ENCODE results near the gene SS18L1.

SS18L1 gene

DNA sequence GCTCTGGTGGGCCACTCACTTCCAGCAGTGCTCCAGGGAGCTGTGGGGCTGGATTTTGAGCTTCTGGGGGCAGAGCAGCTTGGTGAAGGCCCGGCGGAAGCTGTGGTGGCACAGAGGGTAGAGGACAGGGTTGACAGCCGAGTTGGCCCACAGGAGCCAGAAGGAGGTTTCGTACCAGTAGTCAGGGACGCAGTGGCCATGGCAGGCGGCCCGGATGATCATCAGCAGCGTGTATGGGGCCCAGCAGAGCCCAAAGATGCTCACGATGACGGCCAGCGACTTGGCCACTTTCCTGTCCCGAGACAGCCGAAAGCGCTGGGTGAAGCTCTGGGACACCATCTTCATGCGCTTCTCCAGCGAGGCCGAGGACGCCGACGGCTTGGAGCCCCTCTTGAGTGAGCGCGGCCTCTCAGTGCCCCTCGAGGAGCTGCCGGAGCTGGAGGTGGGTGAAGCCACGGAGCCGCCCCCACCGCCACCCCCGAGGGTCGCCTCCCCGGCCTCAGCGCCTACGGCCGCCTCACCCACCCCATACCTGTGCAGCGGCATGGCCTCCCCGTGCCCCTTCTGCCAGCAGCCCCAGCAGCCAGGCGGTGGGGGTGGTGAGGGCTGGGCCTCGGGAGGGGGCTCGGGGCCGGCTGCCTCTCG, 72.5 kb downstream of the SS18L1 start:
- DNase-seq: no peak

DNA sequence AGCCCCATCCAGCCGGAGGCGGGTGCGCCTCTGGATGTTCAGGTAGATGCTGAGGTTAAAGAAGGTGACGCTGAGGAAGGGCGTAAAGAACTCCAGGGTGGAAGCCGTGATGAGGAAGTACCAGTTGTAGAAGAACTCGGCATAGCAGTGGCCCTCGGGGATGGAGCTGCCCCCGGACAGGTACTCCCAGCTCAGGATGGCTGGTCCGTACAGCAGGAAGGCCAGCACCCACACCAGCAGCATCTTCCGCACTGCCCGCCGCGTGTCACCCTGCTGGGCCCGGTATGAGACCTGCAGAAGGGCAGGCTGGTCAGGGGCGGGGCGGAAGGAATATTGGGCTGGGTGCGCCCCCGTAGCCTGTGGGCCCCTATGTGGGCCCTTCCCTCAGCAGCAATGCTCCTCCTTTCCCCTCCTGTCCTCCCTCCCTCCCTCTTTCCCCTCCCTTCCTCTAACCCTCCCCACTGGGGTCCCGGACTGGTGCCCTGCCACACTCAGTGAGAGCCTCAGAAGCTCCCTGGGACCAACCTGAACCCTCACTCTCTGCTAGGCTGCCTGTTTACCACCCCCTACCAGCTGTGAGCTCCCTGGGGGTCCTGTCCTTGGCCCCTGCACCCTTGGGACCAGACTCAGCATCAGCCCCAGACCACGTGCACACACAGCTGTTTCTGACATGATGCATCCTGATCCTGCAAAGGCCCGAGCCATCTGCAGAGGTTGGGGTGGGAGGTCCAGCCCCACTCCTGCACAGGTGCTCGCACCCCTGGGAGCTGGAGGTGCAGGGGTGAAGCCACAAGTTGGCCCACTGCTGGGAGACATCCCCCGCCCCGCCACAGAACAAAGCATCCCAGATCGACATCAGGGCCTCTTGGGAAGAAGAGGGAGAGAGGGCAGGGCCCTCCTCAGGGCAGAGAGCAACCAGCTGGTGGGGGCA, 73.3 kb downstream of the SS18L1 start:
- no peak for DNase-seq

DNA sequence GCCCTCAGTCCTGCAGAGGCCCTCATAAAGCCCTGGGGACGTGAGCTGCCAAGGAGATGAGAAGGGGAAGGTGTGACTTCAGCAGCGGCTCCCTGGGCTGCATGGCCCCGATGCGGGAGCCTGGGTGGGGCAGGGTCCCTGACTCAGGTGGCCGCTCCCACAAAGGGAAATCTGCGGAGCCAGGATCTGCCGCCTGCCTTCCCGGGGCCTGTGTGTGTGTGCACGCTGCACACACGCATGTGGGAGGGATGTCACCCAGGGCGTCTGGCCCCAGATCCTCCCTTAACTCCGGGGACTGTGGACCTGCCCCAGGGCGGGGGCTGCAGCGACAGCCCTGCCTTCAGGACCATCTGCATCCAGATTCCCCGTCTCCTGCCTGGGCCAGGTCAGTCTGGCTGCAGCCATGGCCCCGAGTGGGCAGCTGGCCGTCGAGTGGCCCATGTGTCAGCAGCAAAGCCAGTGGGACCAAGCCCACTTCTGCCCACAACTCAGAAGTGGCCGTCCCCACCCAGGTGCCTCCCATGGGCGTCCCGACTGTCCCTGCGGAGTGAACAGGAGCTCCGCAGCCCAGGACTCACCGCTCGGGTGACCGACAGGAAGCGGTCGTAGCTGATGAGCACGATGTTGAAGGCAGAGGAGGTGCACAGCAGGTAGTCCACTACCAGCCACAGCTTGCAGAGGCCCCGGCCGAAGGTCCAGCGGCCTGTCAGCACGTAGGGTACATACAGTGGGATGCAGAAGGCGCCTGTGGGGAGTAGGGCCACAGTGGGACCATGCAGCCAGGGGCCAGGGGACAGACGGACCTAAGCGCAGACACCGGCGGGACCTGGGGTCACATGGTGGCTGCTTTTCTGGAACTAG, 74.6 kb downstream of the SS18L1 start:
- DNase-seq: no peak

DNA sequence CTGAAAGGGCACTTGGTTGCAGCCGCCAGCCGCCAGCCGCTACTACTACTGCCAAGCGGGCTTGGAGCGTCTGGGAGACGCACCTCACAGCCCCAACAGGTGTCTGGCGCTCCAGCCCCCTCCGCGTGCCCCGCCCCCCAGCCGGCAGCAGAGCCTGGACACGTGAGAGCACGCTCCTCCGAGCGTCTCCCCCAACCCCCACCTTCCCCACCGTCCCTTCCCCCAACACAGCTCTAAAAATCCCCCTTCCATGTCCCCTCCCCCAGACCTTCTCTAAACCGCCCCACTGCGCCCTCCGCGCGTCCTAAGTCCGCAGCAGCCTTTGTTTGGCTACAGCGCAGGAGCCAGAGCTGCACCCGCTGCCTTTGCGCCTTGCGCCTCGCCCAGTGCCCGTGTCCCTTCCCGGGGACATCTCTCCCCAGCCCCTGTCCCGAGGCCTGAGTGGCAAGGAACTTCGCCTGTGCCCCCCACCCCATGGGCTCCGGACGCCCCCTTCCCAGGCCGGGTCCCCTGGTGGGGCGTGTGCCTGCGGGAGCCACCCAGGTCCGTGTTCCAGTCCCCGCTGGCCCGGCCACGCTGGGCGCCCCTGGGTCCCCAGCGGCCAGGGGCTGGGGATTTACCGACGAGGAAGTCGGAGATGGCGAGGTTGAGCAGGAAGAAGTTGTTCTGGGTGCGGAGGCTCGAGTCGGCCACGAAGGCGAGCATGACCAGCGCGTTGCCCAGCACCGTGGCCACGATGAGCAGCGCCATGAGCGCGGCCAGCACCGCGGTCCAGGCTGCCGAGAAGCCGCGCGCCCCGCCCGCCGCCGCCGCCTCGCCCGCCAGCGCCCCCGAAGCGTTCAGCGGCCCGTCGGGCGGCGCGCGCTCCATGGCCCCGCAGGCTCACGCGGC, 75.8 kb downstream of the SS18L1 start:
- DNase-seq: peak; percentile 65

DNA sequence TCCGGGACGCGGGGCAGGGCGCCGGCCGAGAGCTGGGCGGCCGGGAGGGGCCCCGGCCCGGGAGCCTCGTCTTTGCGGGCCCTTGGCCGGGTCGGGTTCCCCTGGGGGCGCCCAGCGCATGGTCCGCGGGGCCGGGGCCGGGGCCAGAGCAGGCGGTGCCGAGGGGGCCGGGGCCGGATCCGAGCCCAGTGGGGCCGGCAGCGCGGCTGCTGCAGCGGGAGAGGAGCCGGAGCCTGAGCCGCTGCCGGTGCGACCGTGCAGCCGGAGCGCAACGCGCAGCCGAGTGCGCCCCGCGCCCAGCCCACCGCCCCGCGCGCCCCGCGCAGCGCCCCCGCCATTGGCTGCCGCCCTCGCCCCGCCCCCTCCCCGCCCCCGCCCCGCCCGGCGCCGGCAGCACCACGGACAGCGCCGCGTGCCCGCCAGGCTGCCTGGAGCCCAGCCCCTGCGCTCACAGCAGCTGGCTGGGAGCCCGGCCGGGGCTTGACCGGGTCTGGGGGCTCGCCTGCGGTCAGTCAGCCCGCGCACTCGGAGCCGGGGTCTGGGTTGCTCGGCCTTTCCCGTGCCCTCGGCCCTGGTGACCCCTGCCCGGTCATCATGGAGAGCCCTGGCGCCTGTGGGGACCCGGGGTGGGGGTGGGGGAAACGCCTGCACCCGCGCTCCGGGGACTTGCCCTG, 76.6 kb downstream of the SS18L1 start, which contains the start of gene HRH3:
HRH3 (minus strand) TSS at position 287 of the 674 bp plus-strand sequence. CDS start 308 bp downstream, outside the sequence.
- DNase-seq: peak; percentile 50

DNA sequence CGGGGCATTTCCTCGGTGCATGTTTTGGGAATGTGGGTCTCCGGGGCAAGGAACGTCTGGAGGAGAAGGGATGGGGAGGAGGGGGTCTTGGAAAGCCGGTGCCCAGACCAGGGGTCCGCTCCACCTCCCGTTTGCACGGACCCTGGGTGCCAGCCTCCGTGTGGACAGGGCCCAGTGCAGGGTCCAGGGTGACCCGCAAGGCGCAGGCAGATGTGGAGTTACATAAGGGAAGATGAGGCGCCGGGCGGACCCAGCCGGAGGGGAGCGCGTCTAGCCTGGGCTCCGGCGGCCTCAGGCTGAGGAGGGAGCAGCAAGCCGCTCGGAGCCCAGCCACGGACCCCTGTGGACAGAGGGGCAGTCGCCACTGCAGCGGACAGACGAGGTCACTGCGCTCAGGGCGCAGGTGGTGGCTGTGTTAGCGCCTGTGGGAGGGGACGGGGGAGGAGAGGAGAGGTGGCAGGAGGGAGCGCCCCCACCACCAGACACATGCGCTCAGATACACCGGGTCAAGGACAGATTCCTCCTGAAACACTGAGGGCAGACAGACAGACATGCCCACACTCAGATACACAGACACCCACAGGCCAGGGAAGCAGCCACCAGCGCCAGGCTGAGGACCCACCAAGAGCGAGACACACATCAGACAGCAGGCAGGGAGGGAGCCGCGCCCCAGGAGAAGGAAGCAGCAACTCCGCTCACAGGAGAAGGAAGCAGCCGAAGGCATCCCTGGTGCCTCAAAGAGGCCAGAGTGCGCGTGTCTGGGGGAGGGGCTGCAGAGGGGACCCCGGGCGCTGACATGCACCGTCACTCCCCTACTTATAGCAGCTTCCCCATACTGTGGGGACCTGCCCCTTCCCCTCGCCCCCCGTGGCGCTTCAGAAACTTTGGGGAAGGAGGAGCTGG, 77.3 kb downstream of the SS18L1 start:
- no peak for DNase-seq

DNA sequence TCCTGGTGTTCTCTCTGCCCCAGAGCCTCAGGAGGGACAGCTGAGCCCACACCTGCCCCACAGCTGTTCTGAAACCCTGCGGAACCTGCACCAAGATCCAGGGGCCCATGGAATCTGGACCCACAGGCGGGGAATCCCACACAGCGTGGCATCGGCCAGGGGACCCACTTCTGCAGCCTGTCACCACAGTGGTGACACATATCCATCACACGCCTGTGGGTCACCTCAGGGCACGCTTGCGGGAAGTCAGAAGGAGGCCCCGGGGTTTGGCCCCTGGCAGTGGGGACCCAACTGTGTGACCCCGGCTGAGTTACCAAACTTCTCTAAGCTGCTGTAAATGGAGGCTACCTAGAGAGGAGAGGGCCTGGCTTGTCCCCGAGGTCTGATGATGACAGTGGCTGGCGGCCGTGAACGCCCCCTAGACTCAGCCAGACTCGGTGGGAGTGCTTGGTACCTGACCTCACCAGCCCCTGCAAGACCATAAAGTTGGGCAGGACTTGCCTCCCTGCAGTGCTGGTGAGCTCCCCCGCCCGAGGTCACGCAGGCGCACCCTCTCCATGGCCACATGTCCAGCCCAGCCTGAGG, 78.8 kb downstream of the SS18L1 start:
- no peak for DNase-seq

DNA sequence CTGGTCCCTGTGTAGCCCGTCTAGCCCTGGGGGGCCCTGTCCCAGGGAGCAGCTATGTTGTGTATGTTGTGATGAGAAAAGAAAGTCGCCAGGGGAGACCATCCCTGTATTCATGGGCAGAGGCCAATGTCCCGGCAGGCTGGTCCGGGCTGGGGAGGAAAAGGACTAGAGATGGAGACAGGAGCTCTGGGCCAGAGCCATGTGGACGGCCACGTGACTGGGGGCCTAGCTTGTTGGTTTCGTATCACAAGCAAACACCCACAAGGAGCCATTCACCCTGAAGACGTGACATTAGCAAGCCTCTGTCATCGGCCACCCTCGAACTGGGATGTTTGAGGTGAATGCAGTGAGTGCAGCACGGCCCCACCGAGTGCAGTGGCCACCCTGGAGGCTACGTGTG, 79.4 kb downstream of the SS18L1 start:
- no peak for DNase-seq

DNA sequence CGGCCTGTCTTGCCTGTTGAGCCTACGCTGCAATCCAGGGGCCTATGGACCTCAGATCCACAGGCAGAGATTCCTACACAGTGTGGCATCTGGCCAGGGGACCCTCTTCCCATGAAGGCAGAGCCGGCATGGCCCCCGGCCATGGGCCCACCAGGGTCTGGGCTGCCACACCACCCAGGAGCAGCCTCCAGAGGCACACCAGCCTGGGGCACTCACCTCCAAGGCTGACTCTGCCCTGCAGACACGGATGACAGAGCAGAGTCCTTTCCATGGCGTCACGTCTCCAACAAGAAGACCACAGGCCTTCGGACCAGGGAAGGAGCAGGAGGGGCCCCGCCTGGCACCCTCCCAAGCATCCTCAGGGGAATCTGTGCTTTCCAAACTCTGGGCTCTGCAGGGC, 80.0 kb downstream of the SS18L1 start:
- no peak for DNase-seq

DNA sequence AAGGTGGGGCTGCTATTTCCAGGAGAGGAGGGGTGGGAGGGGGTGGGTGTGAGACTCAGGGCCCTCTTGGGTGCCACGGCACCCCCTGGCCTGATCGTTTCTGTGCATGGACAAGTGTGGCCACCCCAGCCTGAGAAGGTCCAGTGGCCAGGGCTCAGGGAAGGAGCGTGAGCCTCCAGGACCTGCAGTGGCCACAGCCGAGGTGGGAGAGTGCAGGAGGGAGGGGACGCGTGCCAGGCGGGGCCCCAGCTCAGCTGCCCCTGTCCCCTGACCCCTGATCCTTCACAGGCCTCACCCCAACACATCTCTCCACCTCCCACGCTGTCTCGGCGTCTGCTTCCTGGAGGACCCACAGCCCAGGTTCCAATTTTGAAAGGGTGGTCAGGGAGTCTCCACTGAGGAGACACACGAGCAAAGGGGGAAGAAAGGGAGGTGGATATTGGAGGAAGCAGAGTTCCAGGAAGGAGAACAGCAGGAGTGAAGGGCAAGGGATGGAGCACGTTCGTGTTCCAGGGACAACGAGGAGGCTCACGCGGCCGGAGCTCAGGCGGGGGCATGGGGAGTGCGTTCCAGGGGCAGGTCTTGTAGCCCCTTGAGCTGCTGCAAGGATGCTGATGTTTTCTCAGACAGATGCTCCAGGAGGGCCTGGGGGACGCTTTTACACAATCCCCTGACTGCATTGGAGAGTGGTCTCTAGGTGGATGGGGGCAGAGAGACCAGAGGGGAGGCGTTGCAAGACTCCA, 80.7 kb downstream of the SS18L1 start:
- DNase-seq: no peak

DNA sequence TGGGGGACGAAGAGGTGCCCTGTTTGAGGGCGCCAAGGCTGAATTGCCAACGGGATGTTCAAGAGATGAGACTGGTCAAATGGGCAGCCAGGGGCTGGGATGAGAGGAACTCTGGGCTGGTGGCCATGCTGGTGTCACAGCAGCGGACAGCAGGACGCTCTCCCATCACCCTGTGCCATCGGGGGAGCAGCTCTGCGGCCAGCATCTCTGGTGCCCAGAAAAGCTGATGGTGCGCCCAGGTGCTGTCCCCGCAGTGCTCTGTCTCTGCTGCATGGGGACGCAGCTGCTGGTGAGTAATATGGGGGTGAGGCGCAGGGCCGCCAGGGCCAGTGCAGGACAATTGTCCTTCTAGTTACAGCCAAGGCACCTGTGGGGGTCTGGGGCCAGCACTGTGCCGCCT, 81.5 kb downstream of the SS18L1 start:
- no peak for DNase-seq

DNA sequence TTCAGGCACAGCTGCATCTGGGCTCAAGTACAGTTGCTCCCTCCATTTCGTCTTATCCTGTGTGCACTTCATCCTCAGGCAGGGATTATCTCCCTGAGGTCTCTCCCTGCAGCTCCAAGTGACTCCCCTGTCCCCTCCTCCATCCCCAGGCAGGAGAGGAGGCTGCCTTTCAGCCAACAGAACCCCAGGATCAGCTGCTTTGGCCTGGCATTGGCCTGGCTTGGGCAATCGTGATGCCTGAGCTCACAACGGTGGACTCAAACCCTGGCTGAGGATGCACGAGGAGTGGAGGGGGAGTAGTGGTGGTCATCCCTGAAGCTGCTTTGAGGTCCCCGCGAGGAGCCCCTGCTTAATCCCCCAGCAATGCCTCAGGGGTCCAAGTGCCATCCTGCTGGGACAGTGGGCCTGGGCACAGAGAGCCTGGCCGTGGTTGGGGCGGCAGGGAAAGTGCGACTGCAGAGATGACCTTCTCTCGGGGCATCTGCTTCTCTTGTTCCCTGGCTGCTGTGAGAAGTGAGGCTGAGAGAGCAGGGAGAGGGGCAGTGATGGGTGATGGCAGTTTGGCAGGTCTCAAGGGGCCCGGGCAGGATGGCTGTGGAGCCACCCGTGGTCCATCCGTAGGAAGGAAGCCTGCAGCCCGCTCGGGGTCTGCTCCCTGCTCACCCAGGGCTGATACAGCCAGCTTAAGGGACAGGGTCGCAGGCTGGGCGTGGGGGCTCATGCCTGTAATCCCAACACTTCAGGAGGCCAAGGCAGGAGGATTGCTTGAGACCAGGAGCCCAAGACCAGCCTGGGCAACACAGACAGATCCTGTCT, 82.5 kb downstream of the SS18L1 start:
- no peak for DNase-seq

DNA sequence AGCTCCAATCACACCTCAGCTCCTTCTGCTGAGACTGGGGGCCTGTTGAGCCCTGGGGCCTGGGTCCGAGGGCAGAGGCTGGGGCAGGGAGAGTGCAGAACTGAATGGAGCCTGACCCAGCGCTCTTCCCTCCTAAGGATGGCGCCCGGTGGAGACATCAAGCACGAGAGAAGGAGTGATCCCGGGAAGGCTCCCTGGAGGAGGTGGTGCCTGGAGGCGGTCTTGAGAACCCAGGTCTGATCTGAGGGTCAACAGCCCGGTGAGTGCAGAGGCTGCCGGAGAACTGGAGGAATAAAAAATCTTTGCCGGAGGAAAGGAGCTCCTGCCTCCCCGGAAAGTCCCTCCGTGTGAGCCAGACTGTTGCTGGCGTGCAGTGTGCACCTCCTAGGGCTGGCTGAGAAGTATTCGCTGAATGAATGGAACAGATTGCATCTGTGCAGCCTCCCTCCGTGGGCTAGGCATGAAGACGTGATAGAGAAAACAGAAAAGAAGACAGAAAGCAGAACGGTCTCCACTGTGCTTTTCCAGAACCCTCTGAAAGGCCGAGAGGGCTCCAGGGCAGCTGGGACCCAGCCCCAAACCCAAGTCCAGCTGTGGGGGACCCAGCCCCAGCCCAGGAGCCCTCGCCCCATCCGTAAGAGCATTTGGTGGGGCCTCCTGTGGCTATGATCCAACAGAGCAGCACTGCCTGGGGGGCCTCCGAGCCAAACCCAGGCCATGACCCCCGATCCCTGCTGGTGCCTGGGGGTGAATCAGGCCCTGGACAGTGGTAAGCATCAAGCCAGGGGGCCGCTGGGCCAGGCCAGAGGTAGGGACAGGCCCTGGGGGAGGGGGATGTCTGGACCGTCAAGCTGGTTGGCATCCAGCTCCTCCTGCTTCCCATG, 83.4 kb downstream of the SS18L1 start:
- DNase-seq: no peak

DNA sequence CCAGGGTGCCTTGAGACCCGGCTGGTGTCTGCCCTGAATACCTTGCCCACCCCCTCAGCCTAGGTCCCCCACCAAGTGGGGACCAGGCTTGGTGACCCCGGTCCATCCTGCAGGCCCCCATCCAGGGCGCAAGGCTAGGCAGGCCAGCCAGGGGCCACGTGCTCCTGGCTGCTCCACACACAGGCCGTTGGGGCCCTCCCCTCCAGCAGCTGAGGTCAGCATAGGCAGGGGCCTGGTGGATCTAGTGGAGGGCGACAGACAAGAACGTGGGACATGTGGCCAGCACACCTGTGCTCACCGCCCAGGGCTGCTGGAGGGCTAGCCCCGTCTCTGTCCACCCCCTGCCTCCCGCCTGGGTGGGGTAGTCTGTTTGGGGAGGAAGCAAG, 84.0 kb downstream of the SS18L1 start:
- no peak for DNase-seq

DNA sequence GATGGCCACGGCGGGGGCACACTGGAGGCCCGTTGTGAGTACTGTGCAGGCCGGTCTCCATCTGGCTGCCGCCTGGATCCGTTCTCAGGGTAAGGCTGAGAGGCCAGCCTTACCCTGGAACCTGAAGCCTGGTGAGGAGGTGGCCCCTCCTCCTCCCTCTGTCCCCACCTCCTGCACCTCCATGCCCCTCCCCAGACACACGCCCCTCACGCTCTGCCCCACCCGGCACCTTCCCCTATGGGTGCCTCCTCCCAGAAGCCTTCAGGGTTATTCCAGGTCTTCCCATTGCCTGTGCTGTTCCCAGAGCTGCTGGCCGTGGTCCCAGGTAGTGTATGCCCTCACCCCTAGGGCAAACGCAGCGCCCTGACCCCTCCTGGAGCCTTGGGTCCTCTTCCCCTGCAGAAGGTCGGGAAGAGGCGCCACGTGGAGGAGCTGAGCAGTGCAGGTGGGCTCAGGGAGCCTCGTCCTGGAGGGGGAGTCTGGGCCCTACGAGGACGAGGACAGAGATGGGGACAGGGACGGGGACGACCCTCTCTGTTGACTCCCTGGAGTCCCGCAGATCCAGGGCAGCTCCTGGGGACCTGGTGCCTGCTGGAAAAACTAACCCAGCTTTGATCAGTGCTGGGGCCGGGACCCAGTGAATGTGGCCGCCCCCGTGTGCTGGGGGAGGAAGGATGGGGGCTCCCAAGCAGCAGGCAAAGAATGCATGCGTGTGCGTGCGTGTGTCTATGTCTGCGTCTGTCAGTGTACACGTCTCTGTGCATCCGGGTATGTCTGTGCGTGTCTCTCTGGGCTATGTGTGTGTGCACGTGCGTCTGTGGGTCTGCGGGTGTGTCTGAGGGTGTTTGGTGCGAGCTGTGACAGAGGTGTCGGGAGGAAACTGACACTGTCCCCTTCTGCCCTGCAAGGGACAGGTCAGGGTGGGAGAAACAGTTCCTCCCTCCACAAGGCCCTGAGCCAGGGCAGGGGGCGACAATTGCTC, 84.7 kb downstream of the SS18L1 start:
- peak; percentile 51 for DNase-seq

DNA sequence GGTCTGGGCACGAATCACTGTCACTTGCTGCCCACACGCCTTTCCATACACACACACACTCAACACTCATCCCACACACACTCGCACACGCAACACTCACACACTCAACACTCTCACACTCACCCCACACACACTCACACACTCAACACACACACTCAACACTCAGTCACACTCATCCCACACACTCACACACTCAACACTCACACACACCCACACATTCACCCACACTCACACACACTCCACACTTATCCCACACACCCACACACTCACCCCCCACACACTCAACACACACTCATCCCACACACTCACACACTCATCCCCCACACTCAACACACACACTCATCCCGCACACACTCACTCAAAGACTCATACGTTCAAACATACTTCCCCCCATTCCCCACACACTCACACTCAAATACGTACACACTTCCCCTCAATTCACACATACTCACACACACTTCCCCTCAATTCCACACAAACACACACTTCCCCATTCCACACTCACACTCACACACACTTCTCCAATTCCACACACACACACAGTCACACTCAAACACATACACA, 85.5 kb downstream of the SS18L1 start:
- no peak for DNase-seq
